Occipital lobe (tissue), 2 donors: Measurements from ENCODE around the gene GRIP1. TPM values are rescaled to one million over a fixed set of nuclear protein-coding genes. Genes with fewer than 3 reads are reported as not detected.

Experiments
- DNase-seq: peaks from one replicate; lab custom pipeline; 2025; lab: John Stamatoyannopoulos, UW
- total RNA-seq: library from RNA; depleted of rRNA; stranded (reverse); fragments of >200 nt; gene quantifications from one replicate; pipeline ENCODE4 v1.2.3, GENCODE V29; 2014

Gene GRIP1
- total RNA-seq, 1 donor from 2014 or later: 104 TPM

DNA sequence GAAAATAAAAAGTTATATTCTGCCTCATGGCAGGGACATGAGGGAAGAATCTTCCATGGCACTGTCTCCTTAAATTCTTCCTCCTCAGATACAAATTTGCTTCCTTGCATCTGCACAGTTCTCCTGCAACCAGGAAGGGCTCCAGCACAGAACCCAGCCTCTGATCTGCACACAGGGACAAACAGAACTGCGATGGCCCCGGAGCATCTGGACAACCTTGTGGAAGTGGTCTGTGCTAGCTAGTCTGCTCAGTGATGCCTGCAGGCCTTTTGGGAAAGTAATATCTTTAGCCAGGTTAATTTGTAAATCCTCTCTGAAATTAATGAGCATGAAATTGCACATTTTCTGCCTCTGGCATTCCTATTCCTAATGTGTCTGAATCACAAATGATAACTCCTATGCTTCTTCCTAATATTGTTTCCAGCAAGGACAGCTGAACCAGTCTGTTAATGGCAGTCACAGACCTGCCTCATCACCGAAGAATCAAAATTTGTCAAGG, 74.8 kb downstream of the GRIP1 start:
- no peak for DNase-seq

DNA sequence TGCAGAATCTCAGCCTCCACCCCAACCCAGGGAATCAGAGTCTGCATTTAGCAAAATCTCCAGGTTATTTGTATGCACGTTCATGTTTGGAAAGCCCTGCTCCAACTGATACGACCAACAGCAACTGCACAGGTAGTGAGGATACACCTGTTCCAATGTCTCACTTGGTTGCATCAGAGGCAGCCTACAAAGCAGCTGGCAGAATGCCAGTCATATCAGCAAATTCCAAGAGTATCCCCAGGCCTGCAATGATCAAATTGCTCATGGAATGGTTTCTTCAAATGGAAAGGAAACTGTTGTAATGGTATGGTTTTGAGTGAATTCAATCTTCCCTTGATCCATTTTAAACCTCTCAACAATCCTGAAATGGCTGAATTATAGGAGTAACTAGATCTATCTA, 75.4 kb downstream of the GRIP1 start:
- no peak for DNase-seq

DNA sequence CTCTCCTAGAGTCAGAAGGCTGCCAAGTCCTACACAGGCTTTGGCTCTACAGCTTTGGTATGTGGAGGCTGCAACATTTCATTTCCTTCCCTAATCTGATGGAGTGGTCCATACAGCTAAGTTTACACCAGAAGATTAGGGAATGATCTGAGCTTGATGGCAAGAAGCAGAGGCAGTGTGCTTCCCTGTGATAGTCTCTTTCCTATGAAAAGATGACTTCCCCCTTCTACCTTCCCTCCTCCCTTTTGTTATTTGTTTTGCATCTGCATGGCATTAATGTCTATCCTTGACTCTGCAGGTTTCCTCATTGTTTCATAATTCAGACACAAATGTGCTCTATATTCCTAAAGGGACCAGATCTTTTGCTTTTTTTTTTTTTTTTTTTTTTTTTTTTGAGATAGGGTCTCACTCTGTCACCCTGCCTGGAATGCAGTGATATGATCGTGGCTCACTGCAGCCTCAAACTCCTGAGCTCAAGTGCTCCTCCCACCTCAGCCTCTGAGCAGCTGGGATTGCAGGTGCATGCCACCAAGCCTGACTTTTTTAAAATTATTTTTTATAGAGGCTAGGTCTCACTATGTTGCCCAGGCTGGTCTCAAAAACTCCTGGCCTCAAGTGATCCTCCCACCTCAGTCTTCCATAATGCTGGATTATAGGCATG, 76.3 kb downstream of the GRIP1 start:
- DNase-seq: no peak

DNA sequence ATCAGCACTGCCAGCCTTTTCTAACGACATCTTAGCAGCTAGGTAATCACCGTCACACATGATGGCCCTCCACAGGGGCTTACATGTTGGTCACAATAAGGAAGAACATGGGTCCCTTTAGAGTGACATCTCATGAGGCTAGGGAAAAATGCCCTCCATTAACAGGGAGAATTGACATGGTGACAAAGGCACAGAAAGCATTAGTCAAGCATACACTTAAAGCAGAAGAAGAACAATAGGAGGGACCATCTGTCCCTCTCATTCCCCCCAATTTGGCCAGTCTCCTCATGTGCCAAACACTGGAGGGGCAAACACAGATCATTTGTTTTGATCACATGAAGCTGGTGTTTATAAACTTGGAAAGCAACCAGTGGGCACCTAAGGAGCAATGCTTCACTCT, 78.0 kb downstream of the GRIP1 start:
- DNase-seq: no peak

DNA sequence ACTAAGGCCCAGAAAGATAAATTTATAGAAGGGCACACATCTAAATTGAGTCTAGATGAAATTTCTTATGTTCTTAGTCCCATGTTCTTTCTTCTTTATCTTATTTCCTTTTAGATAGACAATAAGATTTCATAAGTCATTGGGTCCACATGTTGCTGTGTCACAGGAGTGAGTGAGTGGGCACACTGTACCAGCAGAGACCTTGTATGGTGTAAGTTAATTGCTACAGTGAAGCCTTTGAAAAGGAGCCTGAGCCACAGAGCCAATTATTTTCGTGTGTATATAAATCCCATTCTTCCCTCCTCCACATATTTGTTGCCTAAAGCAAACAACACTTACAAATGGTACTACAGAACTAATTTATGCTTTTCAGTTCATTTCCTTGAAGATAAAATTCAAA, 79.1 kb downstream of the GRIP1 start:
- no peak for DNase-seq

DNA sequence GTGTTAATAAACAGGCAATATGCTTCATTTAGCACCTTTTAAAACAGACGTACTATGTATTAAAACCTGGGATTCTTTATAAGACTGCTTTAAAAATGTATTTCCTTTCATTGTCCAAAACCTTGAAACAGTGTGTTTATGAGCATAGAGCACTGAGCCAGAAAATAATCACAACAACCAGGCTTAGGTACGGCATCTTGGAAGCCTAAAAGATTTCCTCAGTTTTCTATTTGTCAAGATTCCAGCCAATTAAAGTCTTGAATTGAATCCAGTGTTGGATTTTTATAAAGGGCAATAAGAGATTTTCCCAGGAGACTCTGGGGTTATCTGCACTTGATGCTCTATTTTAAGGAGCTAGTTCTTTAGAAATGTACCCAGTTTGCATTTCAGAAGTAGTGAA, 80.3 kb downstream of the GRIP1 start:
- DNase-seq: no peak

DNA sequence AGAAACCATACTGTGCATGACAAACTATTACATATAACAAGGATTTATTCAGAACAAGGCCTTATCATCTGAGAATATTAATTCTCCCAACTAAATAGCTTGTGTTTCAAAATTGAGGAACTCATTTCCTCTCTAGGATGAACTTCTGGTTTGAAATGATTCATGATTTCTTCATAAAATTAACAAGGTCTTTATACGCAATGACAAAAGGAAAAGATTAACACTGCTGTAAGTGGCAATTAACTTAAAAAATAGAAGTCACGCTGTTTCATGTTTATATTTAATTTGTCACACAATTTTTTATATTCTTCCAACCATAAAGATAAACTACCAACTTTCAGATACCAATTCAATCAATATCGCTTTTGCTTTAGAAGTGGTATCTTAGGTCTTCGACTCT, 80.8 kb downstream of the GRIP1 start:
- no peak for DNase-seq

DNA sequence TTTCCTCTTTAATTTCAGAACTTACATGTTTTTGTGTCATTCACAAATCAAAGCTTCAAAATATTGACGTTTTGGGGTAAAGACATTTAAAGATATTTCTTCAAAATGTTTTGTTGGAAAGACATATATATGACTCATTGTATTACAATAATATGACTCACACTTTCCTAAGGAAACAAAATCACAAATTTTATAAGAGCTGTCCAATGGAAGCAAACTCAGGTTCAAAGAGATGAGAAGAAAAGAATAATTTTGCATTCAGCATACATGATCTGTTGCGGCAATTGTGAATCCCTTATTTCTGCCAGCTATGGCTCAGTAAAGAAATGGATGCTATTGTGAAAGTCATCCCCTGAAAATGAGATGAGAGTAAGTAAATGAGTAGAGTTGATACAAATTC, 82.7 kb downstream of the GRIP1 start:
- DNase-seq: no peak

DNA sequence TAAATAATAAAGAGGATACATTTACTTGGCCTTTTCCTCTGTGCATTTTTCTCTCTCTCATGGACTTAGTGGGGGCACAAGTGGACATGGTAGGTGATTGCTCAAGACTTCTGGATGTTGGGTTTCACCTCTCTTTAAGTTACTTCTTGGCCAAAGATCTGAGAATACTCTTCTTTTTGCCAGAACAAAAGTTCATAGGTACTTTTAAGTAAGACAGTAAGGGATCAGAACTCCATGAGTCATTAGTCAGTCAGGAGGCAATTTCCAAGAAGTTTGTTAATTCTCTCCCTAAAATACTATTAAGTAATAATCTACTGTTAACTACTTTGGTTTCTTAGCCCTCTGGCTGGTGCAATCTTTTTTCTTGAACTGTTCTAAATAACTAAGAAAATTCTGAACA, 84.2 kb downstream of the GRIP1 start:
- DNase-seq: no peak

DNA sequence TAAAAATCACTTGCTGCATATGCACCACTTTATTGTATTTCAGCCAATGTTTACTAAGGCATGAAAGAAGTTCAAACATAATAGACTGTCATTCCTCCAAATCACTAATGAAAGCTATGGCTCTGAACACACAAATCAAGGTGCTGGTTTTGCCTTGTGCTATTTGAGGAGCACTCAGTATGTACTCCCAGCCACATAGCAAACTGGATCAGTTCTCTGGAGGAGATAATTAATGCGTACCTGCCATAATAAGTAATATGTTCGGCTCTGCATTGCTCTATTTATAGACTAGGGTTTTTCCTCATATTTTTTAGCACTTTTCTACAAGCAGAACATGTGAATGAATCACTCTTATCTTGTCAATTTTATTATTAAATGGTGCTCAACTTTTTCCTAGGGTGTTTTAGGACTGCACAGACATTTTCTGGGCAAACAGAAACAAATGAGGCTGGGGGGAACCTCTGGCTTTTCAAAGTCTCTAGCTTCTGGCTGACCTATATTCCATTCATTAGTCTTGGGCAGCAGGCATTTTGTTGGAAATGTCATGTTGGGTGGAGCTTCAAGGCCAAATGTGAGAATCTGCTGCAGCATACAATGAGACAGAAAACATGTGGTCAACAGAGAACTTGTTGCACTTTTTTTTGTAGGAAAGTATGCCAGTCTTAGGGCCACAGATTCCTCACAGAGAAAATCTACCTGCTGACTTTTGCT, 88.4 kb downstream of the GRIP1 start:
- DNase-seq: no peak

DNA sequence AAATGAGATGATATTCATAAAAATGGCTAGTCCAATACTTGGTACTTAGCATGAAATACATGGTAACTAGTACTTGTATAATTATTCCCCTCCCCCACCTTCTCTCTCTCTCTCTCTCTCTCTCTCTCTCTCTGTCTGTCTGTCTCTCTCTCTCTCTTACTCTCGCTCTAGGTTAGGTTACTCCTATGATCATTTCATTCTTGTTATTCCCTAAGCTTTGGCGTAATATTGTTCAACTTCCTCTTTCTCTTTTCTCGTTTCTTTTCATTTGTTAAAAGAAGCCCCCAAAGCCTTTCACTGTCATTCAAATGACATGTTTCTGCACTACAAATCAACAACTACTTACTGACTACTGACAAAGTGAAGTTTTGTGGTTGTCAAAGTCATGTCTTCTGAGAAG, 89.8 kb downstream of the GRIP1 start:
- DNase-seq: no peak

DNA sequence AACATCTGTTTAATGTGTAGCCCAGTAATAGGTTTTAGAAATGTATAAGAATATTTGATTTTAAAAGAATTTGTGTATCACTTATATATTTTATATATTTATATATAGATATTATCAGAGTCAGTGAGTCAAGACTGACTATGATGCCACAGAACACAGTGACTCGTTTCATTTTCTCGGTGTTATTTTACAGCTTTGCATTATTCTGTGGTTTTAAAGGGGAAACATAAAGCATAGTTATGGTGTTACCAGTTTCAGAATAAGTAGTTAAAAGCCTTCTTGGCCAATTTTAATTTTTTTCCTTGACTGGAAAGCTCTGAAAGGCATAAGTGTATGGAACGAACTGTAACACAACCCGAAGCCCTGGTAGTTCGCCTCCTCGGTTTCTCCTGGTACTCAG, 91.0 kb downstream of the GRIP1 start:
- no peak for DNase-seq

DNA sequence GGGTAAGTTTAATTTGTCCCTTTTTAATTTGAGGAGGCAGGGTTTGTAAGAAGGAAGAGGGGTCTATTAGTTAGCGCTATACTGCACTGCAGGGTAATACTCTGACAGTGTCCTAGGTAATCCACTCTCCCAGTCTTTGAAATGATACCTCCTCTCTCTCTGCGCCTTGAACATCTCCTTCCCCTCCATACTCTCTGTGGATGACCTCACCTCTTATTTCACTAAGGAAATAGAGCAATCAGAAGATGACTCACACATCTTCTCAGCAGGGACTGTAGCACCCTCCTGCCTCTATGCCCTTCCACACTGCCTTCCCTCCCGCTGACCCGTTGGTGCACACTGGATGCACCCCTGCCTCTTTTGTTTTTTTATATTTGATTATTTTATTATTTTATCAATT, 94.2 kb downstream of the GRIP1 start:
- DNase-seq: no peak

DNA sequence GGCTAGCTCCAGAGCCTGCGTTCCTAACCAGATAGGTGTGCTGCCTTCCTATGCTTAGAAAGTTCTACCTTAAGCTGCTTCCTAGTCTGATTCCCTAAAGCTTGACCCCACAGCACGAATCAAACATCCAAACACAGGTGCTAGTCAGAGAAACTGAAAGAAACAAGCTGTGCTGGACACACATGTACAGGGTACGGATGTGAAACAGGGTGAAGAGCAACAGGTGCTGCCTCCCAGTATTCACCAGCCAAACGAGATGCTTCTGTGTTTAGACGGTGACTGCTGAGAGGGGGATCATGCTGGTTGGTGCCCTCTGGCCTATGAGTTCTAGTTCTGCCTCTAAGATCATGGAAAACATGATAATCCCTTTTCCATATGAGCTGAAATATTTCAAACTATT, 105.3 kb downstream of the GRIP1 start:
- no peak for DNase-seq

DNA sequence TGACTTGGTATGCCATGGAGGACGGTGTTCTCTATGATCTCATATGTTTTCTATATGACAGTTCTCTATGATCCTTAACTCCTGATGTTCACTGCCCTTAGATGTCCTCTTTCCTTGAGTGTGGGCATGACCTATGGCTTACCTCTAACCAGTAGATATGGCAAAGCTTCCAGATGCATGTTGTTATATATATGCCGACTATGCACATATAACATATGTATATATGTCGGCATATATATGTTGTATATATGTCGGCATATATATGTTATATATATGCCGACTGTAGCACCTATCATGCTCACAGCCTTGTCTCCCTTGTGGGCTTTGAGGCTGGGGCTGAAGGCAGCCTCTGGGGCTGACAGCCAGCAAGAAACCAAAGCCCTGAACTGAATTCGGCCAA, 106.0 kb downstream of the GRIP1 start:
- DNase-seq: no peak

DNA sequence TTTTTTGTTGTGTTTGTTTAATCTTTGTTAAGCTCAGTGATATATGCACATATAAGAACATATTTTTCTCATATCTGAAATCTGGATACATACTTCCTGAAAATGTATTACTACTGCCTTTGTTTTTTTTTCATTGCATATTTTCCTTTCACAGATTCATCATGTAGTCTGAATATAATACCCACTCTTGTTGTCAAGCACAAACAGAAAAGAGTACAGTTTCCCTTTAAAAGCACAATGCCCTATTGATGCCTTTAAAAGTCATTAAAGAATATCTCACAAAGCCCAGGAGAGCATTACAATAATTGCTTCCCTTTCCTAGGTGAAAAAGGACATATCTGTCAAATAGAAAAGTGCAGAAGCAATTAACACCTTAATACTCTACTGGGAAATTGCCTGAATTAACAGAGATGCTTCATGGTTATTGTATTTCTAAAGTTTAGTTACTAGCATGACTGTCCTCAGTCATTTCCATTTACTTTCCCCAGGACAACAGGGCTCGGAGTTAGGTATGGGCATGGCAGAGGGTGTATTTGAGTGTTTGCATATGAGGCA, 107.4 kb downstream of the GRIP1 start:
- DNase-seq: no peak

DNA sequence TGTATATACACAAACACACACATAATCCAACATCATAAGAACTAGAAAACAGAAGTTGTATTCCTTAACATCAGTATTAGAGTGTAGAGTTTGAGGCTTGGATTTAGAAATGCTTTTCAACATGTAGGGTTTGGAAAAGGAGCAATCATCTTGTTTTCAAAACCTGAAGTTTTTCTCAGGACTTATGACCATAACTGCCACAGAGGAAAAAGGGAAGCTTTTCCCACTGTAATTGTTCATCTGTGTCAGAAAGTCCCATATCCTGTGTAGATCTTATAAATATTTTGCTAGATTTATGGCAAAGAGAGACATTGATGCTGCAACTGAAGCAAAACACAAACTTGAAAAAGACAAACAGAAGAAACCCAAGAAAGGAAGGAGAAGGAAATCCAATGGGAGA, 115.7 kb downstream of the GRIP1 start:
- DNase-seq: no peak

DNA sequence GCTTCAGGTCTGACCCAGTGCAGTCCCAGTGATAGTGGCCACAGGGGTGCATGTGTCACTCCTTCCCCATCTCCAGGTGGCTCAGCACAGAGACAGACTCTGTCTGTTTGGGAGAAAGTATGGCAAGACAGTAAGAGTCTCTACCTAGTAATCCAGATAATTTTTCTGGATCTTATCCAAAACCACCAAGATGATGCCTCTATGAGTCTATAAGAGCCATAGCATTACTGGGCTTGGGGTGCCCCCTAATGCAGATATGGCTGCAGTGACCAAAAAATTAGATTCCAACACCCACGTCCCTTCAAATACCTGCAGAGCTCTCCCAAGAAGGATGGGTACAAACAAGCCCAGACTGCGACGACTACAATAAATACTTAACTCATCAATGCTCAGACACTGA, 123.8 kb downstream of the GRIP1 start:
- no peak for DNase-seq

DNA sequence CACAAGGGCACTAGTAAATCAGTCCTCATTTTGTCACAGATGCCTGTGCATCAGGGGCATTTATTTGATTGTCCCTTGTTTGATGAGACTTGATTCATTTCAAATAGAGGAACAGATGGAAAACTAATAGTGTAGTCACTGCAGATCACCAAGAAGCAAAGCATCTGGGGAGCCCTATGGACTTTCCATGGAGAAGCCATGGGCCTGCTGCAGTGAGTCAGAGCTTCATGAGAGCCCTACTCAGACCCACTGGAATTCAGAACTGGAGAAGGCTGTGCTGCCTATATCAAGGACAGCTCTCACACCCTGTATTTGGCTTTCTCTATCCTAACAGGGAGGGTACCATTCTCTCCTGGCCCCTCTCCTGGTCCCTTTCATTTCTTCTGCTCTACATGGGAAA, 126.2 kb downstream of the GRIP1 start:
- DNase-seq: no peak

DNA sequence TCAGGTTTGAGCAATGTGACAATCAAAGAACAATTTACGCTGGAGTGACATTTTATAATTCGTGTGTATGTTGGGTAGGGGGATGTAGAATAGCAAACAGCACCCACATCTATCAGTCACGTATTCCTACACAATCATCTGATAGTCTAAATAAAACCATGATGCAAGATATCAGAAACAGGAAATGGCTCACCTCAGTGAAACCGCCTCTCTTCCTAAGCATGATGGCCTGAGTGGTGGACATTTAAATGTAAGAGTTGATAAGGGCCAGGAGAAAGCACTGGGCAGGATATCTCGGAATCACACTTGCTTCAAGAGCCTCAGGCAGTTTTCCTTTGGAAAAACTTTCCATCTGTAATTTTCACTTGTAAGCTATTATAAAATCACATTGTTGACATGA, 128.2 kb downstream of the GRIP1 start:
- DNase-seq: no peak

DNA sequence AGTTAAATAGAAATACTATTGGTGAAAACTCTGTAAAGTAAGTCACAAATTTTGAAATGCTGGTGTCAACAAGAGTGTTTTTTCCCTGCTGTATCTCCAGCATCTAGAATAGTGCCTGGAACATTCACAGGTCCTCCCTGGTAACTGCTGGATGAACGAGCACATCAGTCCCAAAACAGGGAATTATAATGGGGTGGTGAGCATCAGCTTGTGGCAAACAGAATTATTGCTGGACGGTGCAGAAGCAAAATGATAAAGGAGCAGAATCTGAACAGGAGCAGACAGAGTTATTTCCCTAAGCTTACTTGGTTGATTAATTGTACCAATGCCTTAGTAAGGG, 129.9 kb downstream of the GRIP1 start:
- no peak for DNase-seq

DNA sequence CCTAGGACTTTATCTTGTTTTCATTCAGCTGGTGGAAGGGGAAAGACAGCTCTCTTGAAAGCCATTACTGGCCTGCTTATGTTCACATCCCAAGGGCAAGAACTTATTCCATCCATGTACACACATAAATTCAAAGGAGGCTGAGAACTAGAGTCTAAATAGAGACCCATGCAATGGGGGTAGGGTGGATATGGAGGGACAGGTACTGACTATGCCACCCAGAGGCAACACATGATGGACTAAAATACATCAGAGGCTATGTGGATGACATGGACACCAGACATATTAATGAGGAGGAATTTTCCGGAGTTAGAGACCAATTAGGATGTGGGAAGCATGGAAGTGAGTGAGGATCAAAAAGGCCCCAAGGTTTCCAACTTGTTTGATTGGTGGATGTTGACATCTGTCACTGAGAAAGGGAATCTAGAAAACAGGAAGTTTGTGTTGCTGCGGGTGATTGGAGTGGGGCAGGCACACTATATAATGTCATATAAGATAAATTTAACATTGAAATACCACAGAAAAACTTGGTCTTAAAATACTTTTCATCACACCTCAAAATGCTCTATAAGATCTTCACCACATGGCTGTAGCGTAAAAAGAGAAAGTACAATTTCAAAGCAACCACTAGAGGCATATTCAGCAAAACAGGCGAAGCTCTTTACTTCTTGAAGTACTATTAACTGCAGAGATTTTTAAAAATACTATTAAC, 130.4 kb downstream of the GRIP1 start:
- no peak for DNase-seq

DNA sequence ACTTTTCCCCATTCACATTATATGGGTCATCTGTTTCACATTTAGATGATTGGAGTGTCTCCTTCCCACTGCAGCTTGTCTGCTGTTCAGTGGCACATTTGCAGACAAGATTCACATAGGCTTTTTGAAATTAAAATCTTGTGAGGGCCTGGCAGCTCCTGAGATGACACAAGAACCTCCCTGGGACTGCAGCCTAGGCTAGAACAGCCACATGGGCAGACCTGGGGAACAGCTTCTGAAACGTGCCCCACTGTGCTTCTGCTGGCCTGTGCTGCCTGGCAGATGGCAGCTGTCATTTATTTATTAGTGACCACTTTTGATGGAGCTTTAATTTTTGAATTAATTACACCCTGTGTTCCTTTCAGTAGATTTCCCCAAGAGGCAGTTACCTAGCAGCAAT, 137.4 kb downstream of the GRIP1 start:
- DNase-seq: no peak
